Fibroblast of villous mesenchyme (primary cell): Measurements from ENCODE around the gene SGSH. TPM values are rescaled to one million over a fixed set of nuclear protein-coding genes. Genes with fewer than 3 reads are reported as not detected.
"Not testable (repeated sequence)": the region's sequence is repeated elsewhere in the genome, so short reads cannot be mapped to it uniquely, and the experiment has no call there.

ENCODE experiments used
- DNase-seq: peaks from one replicate; pipeline ENCODE4 v3.0.0-alpha.2; 2010; ENCODE audit warnings: low read depth
- H3K4me3 ChIP-seq: 2 replicates; pipeline ENCODE4 v1.5.1; 2011; ENCODE audit warnings: low read depth, mild to moderate bottlenecking, low read length
- CTCF ChIP-seq: IDR thresholded peaks from 2 replicates; pipeline ENCODE4 v1.5.1; 2012; ENCODE audit warnings: low read depth, mild to moderate bottlenecking, low read length; ENCODE audit not compliant: insufficient read depth
- total RNA-seq: library from RNA; depleted of rRNA; stranded (reverse); fragments of >200 nt; gene quantifications from 2 replicates; pipeline ENCODE4 v1.2.3, GENCODE V29; 2012

SGSH gene
- total RNA-seq, 1 donor = 12.1 TPM

- H3K4me3 ChIP-seq = peak overlapping the region; percentile 62
- DNase-seq = peak; percentile 82
- TF ChIP-seq CTCF = no peak
These were observed 40.0 kb upstream of the SGSH start for GRCh38 chr17:80260069-80260535.

- DNase-seq = no peak
- no peak for TF ChIP-seq CTCF
- peak overlapping the region; percentile 62 for H3K4me3 ChIP-seq
These were observed 39.4 kb upstream of the SGSH start for GRCh38 chr17:80259457-80260068.

- DNase-seq, H3K4me3 ChIP-seq: not testable (repeated sequence)
These were observed 38.2 kb upstream of the SGSH start for GRCh38 chr17:80258296-80258695.

GRCh38 chr17:80257716-80258213 lies 37.6 kb upstream of the SGSH start:
- H3K4me3 ChIP-seq = no peak overlapping the region
- TF ChIP-seq CTCF = no peak
- no peak for DNase-seq

GRCh38 chr17:80256034-80256350 lies 35.9 kb upstream of the SGSH start:
- DNase-seq = no peak
- no peak overlapping the region for H3K4me3 ChIP-seq
- no peak for TF ChIP-seq CTCF

- peak; percentile 92 for DNase-seq
- TF ChIP-seq CTCF = no peak
- no peak overlapping the region for H3K4me3 ChIP-seq
These were observed 34.5 kb upstream of the SGSH start for GRCh38 chr17:80254396-80255251.

- no peak for DNase-seq
- no peak overlapping the region for H3K4me3 ChIP-seq
- TF ChIP-seq CTCF = no peak
These were observed 33.7 kb upstream of the SGSH start for GRCh38 chr17:80253631-80254395.
